Stomach smooth muscle (tissue), 2 donors: ENCODE data around the gene RAET1E.
A peak's percentile ranks its signal among the peaks of the same experiment; 100 is the strongest.

Experiments used
- H3K27ac ChIP-seq: one replicate; pipeline ENCODE4 v1.7.0; 2013; ENCODE audit warnings: mild to moderate bottlenecking, low read length, inconsistent platforms
- H3K27me3 ChIP-seq, 2 donors: one replicate each; pipeline ENCODE4 v1.7.0; 2013; ENCODE audit warnings: low read length in 2 of 2; ENCODE audit not compliant: insufficient read depth in 2 of 2, control insufficient read depth in 1 of 2
- H3K36me3 ChIP-seq, 2 donors: one replicate each; pipeline ENCODE4 v1.7.0; 2013; ENCODE audit warnings: low read length in 2 of 2; ENCODE audit not compliant: control insufficient read depth in 2 of 2, insufficient read depth in 2 of 2
- H3K4me1 ChIP-seq: one replicate; pipeline ENCODE4 v1.7.0; 2013; ENCODE audit warnings: low read length; ENCODE audit not compliant: control insufficient read depth, insufficient read depth
- H3K4me3 ChIP-seq, 2 donors: one replicate each; pipeline ENCODE4 v1.7.0; 2013; ENCODE audit warnings: low read length in 2 of 2
- H3K9ac ChIP-seq, 2 donors: one replicate each; pipeline ENCODE4 v1.7.0; 2013; ENCODE audit warnings: low read length in 2 of 2, mild to moderate bottlenecking in 1 of 2
- H3K9me3 ChIP-seq, 2 donors: one replicate each; pipeline ENCODE4 v1.7.0; 2013; ENCODE audit warnings: low read length in 2 of 2; ENCODE audit not compliant: control insufficient read depth in 2 of 2
- donor health status: healthy.
- donor health status: Pancreatic carcinoma.

RAET1E gene

GRCh38 chr6:149888093-149888492, 9.8 kb downstream of the RAET1E start:
- Histone ChIP-seq H3K9ac (no peak overlapping the region), H3K4me3 (no peak overlapping the region), H3K9me3 (no peaks in the 10 kb centered on the region), H3K36me3 (no peaks in the 10 kb centered on the region), H3K27me3 (no peaks in the 10 kb centered on the region), H3K27ac (no peak overlapping the region), H3K4me1 (no peaks in the 10 kb centered on the region)

DNA sequence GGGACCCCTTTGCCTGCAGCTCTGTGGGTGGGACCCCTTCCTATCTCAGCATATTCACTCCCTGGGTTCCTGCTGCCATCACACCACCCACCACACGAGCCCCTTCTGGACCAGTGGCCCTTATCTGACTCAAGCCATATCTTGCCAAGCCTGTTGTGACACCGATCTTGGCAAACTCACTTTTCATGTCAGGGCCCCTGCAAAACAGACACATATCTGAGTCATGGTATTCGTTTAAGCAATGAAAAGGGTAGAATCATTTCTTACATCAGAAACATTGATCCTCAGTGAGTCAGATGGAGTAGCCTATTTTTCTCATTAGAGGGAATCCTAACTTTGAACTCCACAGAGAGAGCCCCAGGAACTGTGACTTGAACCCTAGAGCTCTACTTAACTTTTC, 10.6 kb downstream of the RAET1E start:
- H3K9ac ChIP-seq, result no peak overlapping the region
- H3K4me1 ChIP-seq, result no peaks in the 10 kb centered on the region
- H3K27ac ChIP-seq, result no peak overlapping the region
- no peaks in the 10 kb centered on the region for H3K9me3 ChIP-seq
- H3K27me3 ChIP-seq, result no peaks in the 10 kb centered on the region
- no peak overlapping the region for H3K4me3 ChIP-seq
- no peaks in the 10 kb centered on the region for H3K36me3 ChIP-seq

DNA sequence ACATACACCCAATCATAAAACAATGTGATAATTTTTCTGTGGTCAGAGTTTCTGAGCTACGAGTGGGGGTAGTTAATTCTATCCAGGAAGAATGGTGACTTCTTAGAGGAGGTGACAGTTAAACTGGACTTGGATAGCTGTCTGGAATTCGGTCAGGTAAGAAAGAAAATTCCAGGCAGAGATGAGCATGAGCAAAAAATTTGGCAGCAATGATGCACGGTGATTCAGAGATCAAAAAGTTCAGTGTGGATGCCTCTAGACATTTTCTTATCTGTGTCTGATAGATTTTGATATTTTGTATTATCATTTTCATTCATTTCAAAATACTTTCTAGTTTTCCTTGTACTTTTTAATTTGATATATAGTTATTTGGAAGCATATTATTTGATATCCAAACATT, 12.0 kb downstream of the RAET1E start:
- Histone ChIP-seq H3K27me3 (no peaks in the 10 kb centered on the region), H3K9me3 (no peaks in the 10 kb centered on the region), H3K9ac (no peak overlapping the region), H3K36me3 (no peaks in the 10 kb centered on the region), H3K4me3 (no peak overlapping the region), H3K27ac (no peak overlapping the region), H3K4me1 (no peaks in the 10 kb centered on the region)

DNA sequence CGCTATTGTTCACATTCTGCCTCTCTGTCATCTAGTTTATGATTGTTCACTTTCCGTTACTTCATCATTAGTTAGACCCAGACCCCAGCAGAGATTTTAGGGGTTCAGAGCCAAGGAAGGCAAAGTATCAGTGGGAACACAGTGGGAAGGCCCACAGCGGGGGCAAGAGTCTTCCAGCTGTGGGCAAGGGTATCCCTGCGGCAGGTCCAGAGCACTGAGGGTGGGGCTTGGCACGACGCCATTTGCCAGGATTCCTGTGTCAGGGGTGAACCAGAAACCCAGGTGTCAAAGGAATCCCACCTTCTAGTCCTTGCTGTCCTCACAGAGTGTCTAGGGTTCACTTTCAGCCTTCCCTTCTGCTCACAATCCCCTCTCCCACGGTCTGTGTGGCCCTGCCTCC, 13.3 kb downstream of the RAET1E start:
- Histone ChIP-seq H3K27ac (no peak overlapping the region), H3K4me3 (no peak overlapping the region), H3K9me3 (no peaks in the 10 kb centered on the region), H3K36me3 (no peaks in the 10 kb centered on the region), H3K27me3 (no peaks in the 10 kb centered on the region), H3K9ac (peak overlapping the region in 1 of 2 donors; percentile 36), H3K4me1 (no peaks in the 10 kb centered on the region)

GRCh38 chr6:149884215-149884614, 13.7 kb downstream of the RAET1E start:
- no peaks in the 10 kb centered on the region for H3K9me3 ChIP-seq
- no peaks in the 10 kb centered on the region for H3K4me1 ChIP-seq
- no peaks in the 10 kb centered on the region for H3K36me3 ChIP-seq

DNA sequence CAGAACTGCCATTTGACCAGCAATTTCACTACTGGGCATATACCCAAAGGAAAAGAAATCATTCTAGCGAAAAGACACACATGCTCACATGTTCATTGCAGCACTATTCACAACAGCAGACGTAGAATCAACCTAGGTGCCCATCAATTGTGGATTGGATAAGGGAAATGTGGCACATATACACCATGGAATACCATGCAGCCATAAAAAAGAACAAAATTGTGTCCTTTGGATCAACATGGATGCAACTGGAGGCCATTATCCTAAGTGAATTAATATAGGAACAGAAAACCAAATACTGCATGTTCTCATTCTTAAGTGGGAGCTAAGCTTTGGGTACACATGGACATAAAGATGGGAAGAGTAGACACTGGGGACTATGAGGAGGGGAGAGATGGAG, 16.1 kb downstream of the RAET1E start:
- no peak overlapping the region for H3K9ac ChIP-seq
- no peaks in the 10 kb centered on the region for H3K4me1 ChIP-seq
- H3K27ac ChIP-seq, result no peak overlapping the region
- no peaks in the 10 kb centered on the region for H3K9me3 ChIP-seq
- H3K27me3 ChIP-seq, result no peaks in the 10 kb centered on the region
- H3K4me3 ChIP-seq, result no peak overlapping the region
- no peaks in the 10 kb centered on the region for H3K36me3 ChIP-seq

More at GRCh38 chr6:149884215-149884614, 13.7 kb downstream of the RAET1E start:
- peak overlapping the region in 1 of 2 donors; percentile 36 for H3K9ac ChIP-seq
- H3K27ac ChIP-seq, result no peak overlapping the region
- H3K27me3 ChIP-seq, result no peaks in the 10 kb centered on the region
- no peak overlapping the region for H3K4me3 ChIP-seq

DNA sequence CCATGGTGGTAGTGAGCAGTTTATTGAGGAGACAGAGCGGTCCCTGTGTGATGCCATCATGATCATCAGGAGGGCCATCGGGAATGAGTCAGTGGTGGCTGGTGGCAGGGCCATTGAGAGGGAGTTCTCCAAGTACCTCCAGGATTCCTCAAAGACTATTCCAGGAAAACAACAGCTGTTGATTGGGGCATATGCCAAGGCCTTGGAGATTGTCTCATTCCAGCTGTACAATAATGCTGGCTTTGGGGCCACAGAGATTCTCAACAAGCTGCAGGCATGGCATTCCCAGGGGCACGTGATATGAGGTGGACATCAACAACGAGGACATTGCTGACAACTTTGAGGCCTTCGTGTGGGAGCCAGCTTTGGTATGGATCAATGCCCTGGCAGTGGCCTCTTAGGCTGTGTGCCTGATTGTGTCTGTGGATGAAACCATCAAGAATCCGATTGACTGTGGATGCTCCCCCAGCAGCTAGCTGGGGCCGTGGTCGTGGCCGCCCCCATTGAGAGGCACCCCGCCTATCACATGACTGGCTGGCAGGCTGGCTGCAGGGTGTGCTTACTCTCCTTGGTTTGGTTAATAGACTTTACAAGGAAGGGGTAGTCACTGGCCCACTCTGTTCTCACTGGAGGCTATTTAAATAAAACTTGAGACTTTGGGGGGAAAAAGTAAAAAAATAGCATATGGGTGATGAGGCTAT, 16.7 kb downstream of the RAET1E start:
- no peak overlapping the region for H3K27ac ChIP-seq
- no peak overlapping the region for H3K4me3 ChIP-seq
- H3K4me1 ChIP-seq, result no peaks in the 10 kb centered on the region
- H3K9ac ChIP-seq, result no peak overlapping the region
- H3K9me3 ChIP-seq, result no peaks in the 10 kb centered on the region
- H3K27me3 ChIP-seq, result peaks cover 0 to 3% of the 10 kb centered on the region in 2 donors
- no peaks in the 10 kb centered on the region for H3K36me3 ChIP-seq

- H3K9me3 ChIP-seq, result no peaks in the 10 kb centered on the region
- H3K27ac ChIP-seq, result no peak overlapping the region
- no peak overlapping the region for H3K9ac ChIP-seq
- H3K4me1 ChIP-seq, result no peaks in the 10 kb centered on the region
- H3K4me3 ChIP-seq, result no peak overlapping the region
- H3K27me3 ChIP-seq, result peaks cover 0 to 3% of the 10 kb centered on the region in 2 donors
- no peaks in the 10 kb centered on the region for H3K36me3 ChIP-seq
Observed at GRCh38 chr6:149877659-149878058, 20.3 kb downstream of the RAET1E start.

DNA sequence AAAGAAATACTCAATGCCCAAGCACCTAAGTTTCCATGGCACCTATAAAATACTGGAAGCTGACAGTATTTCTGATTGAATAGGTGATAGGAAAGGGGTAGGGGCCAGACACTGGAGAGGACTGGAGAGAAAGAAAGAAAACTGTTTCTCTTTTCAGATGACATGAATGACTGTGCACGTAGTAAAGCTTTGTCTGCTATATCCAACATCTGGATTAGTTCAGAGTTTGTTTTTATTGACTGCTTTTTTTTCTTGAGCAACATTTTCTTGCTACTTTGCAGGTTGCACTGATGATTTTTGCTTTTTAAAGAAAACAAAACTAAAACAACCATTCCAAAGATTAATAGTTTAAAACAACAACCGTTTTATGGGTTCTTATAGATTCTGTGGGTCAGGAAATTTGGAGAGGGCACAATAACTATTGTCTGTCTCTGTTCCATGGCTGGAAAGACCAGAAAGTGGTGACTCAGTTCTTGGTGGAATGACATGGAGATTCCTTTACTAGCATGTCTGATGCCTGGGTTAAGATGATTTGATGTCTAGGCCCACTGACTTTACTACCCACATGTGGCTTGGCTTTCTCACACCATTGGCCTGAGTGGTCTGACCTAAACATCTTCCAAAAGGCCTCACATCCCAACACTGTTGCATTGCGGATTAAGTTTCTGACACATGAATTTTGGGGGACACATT, 21.5 kb downstream of the RAET1E start:
- H3K4me1 ChIP-seq, result no peaks in the 10 kb centered on the region
- no peak overlapping the region for H3K4me3 ChIP-seq
- H3K27ac ChIP-seq, result no peak overlapping the region
- no peaks in the 10 kb centered on the region for H3K36me3 ChIP-seq
- H3K27me3 ChIP-seq, result peaks cover 0 to 3% of the 10 kb centered on the region in 2 donors
- H3K9ac ChIP-seq, result no peak overlapping the region
- no peaks in the 10 kb centered on the region for H3K9me3 ChIP-seq

DNA sequence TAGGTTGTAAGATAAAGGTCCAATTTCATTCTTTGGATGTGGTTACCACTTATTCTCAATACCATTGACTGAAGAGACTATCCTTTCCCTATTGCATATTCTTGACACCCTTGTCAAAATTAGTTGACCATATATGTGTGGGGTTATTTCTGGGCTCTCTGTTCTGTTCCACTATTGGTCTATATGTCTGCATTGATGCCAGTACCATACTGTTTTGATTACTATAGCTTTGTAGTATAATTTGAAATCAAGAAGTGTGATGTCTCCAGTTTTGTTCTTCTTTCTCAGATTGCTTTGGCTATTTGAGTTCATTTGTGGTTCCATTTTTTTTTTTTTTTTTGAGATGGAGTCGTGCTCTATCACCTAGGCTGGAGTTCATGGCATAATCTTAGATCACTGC, 25.7 kb downstream of the RAET1E start:
- H3K9me3 ChIP-seq, result no peaks in the 10 kb centered on the region
- no peak overlapping the region for H3K4me3 ChIP-seq
- no peaks in the 10 kb centered on the region for H3K36me3 ChIP-seq
- H3K9ac ChIP-seq, result no peak overlapping the region
- peaks cover 0 to 3% of the 10 kb centered on the region in 2 donors for H3K27me3 ChIP-seq
- no peak overlapping the region for H3K27ac ChIP-seq
- H3K4me1 ChIP-seq, result no peaks in the 10 kb centered on the region

- no peaks in the 10 kb centered on the region for H3K4me1 ChIP-seq
- no peak overlapping the region for H3K4me3 ChIP-seq
- H3K27me3 ChIP-seq, result no peaks in the 10 kb centered on the region
- no peak overlapping the region for H3K9ac ChIP-seq
- no peaks in the 10 kb centered on the region for H3K9me3 ChIP-seq
- no peaks in the 10 kb centered on the region for H3K36me3 ChIP-seq
- no peak overlapping the region for H3K27ac ChIP-seq
Observed at GRCh38 chr6:149871182-149871581, 26.7 kb downstream of the RAET1E start.
